IMR-90 (cell line): Measurements from ENCODE around the gene GRIN2A. TPM values are rescaled to one million over a fixed set of nuclear protein-coding genes. Genes with fewer than 3 reads are reported as not detected.

Source experiments
- ATAC-seq: fragments of 200-7000 bp; cut with Tn5 transposase; 2 replicates; pipeline ENCODE4 v1.9.1; 2020; ENCODE audit warnings: low read depth, mild to moderate bottlenecking, moderate library complexity
- BruUV-seq: library from RNA; stranded (reverse); fragments of 400-500 nt; replicated peaks from 2 replicates; lab custom pipeline; 2021; lab: Mats Ljungman, UMichigan
- CTCF ChIA-PET: fragments of 300-600 bp; formaldehyde crosslinking; extraction: SDS; loops from one replicate; lab custom pipeline; 2021; ENCODE audit warnings: antibody characterized with exemption; lab: Yijun Ruan, JAX
- POLR2A ChIA-PET: fragments of 300-600 bp; sonication (Branson Sonifier 250); formaldehyde crosslinking; loops from one replicate; lab custom pipeline; 2022; ENCODE audit warnings: antibody characterized with exemption; ENCODE audit not compliant: unreplicated experiment; lab: Charles Lee
- DNase-seq: peaks from one replicate; pipeline ENCODE4 v3.0.0; 2013
- H2AFZ ChIP-seq: replicated peaks from 2 replicates; pipeline ENCODE3; 2013; ENCODE audit warnings: low read length, mild to moderate bottlenecking; ENCODE audit not compliant: poor library complexity
- H2AK5ac ChIP-seq: 2 replicates; pipeline ENCODE4 v1.6.1; 2013; ENCODE audit warnings: low read depth, low read length, inconsistent platforms
- H2AK9ac ChIP-seq: replicated peaks from 2 replicates; pipeline ENCODE3; 2013; ENCODE audit warnings: mild to moderate bottlenecking, low read depth, low read length, moderate library complexity; ENCODE audit not compliant: poor library complexity
- H2BK120ac ChIP-seq: 2 replicates; pipeline ENCODE4 v1.6.1; 2013; ENCODE audit warnings: low read depth, low read length, inconsistent platforms
- H2BK15ac ChIP-seq: 3 replicates; pipeline ENCODE4 v1.6.1; 2013; ENCODE audit warnings: low read depth, low read length, inconsistent platforms
- H2BK20ac ChIP-seq: 2 replicates; pipeline ENCODE4 v1.6.1; 2013; ENCODE audit warnings: low read depth, mild to moderate bottlenecking, inconsistent platforms, low read length, moderate library complexity
- H2BK5ac ChIP-seq: 2 replicates; pipeline ENCODE4 v1.6.1; 2013; ENCODE audit warnings: mild to moderate bottlenecking, low read depth, low read length, inconsistent platforms; ENCODE audit not compliant: poor library complexity, severe bottlenecking
- H3K14ac ChIP-seq: replicated peaks from 2 replicates; pipeline ENCODE4 v1.6.1; 2013; ENCODE audit warnings: low read depth, low read length, inconsistent platforms
- H3K18ac ChIP-seq: 2 replicates; pipeline ENCODE4 v1.6.1; 2013; ENCODE audit warnings: low read depth, low read length, control low read depth
- H3K23ac ChIP-seq: 2 replicates; pipeline ENCODE4 v1.6.1; 2013; ENCODE audit warnings: low read depth, low read length, inconsistent platforms
- H3K27ac ChIP-seq: 2 replicates; pipeline ENCODE4 v1.5.1; 2013; ENCODE audit warnings: mild to moderate bottlenecking, control low read depth, low read length; ENCODE audit not compliant: insufficient read depth
- H3K27me3 ChIP-seq: 2 replicates; pipeline ENCODE4 v1.6.1; 2013; ENCODE audit warnings: low read length; ENCODE audit not compliant: control insufficient read depth, insufficient read depth
- H3K36me3 ChIP-seq: 2 replicates; pipeline ENCODE4 v1.6.1; 2013; ENCODE audit warnings: low read length, mixed read lengths; ENCODE audit not compliant: control insufficient read depth, insufficient read depth
- H3K4ac ChIP-seq: 2 replicates; pipeline ENCODE4 v1.6.1; 2013; ENCODE audit warnings: low read depth, low read length, inconsistent platforms
- H3K4me1 ChIP-seq: 2 replicates; pipeline ENCODE4 v1.6.1; 2013; ENCODE audit warnings: low read length, mixed read lengths; ENCODE audit not compliant: control insufficient read depth, insufficient read depth
- H3K4me2 ChIP-seq: 2 replicates; pipeline ENCODE4 v1.6.1; 2013; ENCODE audit warnings: low read depth, mild to moderate bottlenecking, control low read depth, low read length, moderate library complexity
- H3K4me3 ChIP-seq: 2 replicates; pipeline ENCODE4 v1.5.1; 2013; ENCODE audit warnings: low read depth, mild to moderate bottlenecking, control low read depth, low read length, moderate library complexity; ENCODE audit not compliant: insufficient read depth
- H3K56ac ChIP-seq: 2 replicates; pipeline ENCODE4 v1.6.1; 2013; ENCODE audit warnings: low read length, inconsistent platforms; ENCODE audit not compliant: insufficient read depth; ENCODE audit errors: extremely low read depth
- H3K79me1 ChIP-seq, 2 experiments: 2 replicates each; pipeline ENCODE4 v1.6.1; 2013; ENCODE audit warnings: low read length in 2 of 2, inconsistent platforms in 1 of 2, low read depth in 1 of 2
- H3K9ac ChIP-seq: 2 replicates; pipeline ENCODE4 v1.6.1; 2013; ENCODE audit warnings: low read depth, low read length, control low read depth
- H3K9me1 ChIP-seq: 2 replicates; pipeline ENCODE4 v1.6.1; 2013; ENCODE audit warnings: low read length, inconsistent platforms; ENCODE audit not compliant: insufficient read depth
- H3K9me3 ChIP-seq: 2 replicates; pipeline ENCODE4 v1.6.1; 2013; ENCODE audit warnings: low read length; ENCODE audit not compliant: control insufficient read depth, insufficient read depth
- H4K20me1 ChIP-seq: 2 replicates; pipeline ENCODE4 v1.6.1; 2013; ENCODE audit warnings: low read length, inconsistent platforms; ENCODE audit not compliant: insufficient read depth
- H4K5ac ChIP-seq: 2 replicates; pipeline ENCODE4 v1.6.1; 2013; ENCODE audit warnings: mild to moderate bottlenecking, low read depth, low read length, control low read depth
- H4K8ac ChIP-seq, 2 experiments: 2 replicates each; pipeline ENCODE4 v1.6.1; 2013; ENCODE audit warnings: low read depth in 2 of 2, low read length in 2 of 2, control low read depth in 1 of 2, inconsistent platforms in 1 of 2
- H4K91ac ChIP-seq: 2 replicates; pipeline ENCODE4 v1.6.1; 2013; ENCODE audit warnings: low read depth, low read length, inconsistent platforms; ENCODE audit not compliant: insufficient read depth
- CHD1 ChIP-seq: IDR thresholded peaks from 2 replicates; pipeline ENCODE4 v1.6.1; 2012; ENCODE audit warnings: low read depth, low read length, improper control_type of control experiment
- ELK1 ChIP-seq: fragments of 150-350 bp; IDR thresholded peaks from 2 replicates; pipeline ENCODE4 v1.6.1; 2016; ENCODE audit warnings: low read depth, mild to moderate bottlenecking, low read length, moderate library complexity, borderline replicate concordance
- MAFK ChIP-seq: IDR thresholded peaks from 2 replicates; pipeline ENCODE4 v1.6.1; 2012; ENCODE audit warnings: low read depth, low read length, improper control_type of control experiment
- RFX5 ChIP-seq: IDR thresholded peaks from 2 replicates; pipeline ENCODE4 v1.8.0; 2012; ENCODE audit warnings: low read depth, mild to moderate bottlenecking, low read length, moderate library complexity
- SMC3 ChIP-seq: fragments of 150-350 bp; IDR thresholded peaks from 2 replicates; pipeline ENCODE4 v1.6.1; 2016; ENCODE audit warnings: low read depth, mild to moderate bottlenecking, antibody characterized with exemption, low read length, moderate library complexity
- WGBS, 2 experiments: methylation state at CpG; one replicate each; pipeline versions ENCODE4 v1.1.5 to v1.1.7; 2013; ENCODE audit warnings: missing lambda C conversion rate in 2 of 2; ENCODE audit not compliant: insufficient read length in 1 of 2; ENCODE audit errors: extremely low coverage in 2 of 2; 5-methylcytosine and 5-hydroxymethylcytosine counted together
- dilution Hi-C: fragments of 300-500 bp; cut with HindIII; formaldehyde crosslinking; loops from one replicate; pipeline ENCODE4 v1.14.3; 2018; ENCODE audit warnings: low sequenced_read_pairs; ENCODE audit not compliant: unreplicated experiment
- in situ Hi-C: fragments of 300-500 bp; cut with MboI; formaldehyde crosslinking; loops from 3 replicates; pipeline ENCODE4 v1.14.3; 2019; ENCODE audit warnings: low sequenced_read_pairs, inconsistent platforms, mixed read lengths
- intact Hi-C: fragments of 100-400 bp; cut with micrococcal nuclease; formaldehyde crosslinking; loops from 2 replicates; pipeline ENCODE4 v1.10.0; 2022
- polyA plus RNA-seq, 3 experiments: library from polyadenylated mRNA; depleted of rRNA; stranded (reverse); fragments of >200 nt; gene quantifications; 2 replicates each; pipeline ENCODE4 v1.2.3, GENCODE V29; 2012; ENCODE audit warnings: low replicate concordance in 1 of 3
- total RNA-seq: library from RNA; depleted of rRNA; stranded (reverse); fragments of >200 nt; gene quantifications from 2 replicates; pipeline ENCODE4 v1.2.3, GENCODE V29; 2012

GRIN2A gene
- total and polyA plus RNA-seq, 2 of the 4 experiments (the other 2 are of a cell fraction), result under 0.01 TPM; not detected in 1

GRCh38 chr16:9868606-9869149 lies 313.6 kb downstream of the GRIN2A start:
- no peak overlapping the region for H2BK120ac ChIP-seq
- no peaks in the 10 kb centered on the region for H3K4me1 ChIP-seq
- no peak overlapping the region for H2BK5ac ChIP-seq
- H3K9ac ChIP-seq, result no peak overlapping the region
- intact Hi-C loops (no loop called here), in situ Hi-C loops (no loop called here), dilution Hi-C loops (no loop called here)
- no peak overlapping the region for H2AFZ ChIP-seq
- no peak overlapping the region for H4K8ac ChIP-seq
- H4K91ac ChIP-seq, result no peak overlapping the region
- H3K79me1 ChIP-seq, result no peaks in the 10 kb centered on the region
- no peak overlapping the region for H2BK20ac ChIP-seq
- CTCF ChIA-PET, result no interaction called here
- H3K14ac ChIP-seq, result no peak overlapping the region
- no peak overlapping the region for H3K18ac ChIP-seq
- no peaks in the 10 kb centered on the region for H3K36me3 ChIP-seq
- H3K23ac ChIP-seq, result no peak overlapping the region
- BruUV-seq, result no TSS peak
- no peak overlapping the region for H2BK15ac ChIP-seq
- no peak overlapping the region for H3K4ac ChIP-seq
- no peak overlapping the region for H3K4me3 ChIP-seq
- no peak for ATAC-seq
- no peak for TF ChIP-seq SMC3
- no peak for TF ChIP-seq RFX5
- TF ChIP-seq CHD1, result no peak
- no peak for TF ChIP-seq MAFK
- no peak for TF ChIP-seq ELK1
- no peak overlapping the region for H3K27ac ChIP-seq
- H4K20me1 ChIP-seq, result no peaks in the 10 kb centered on the region
- no peak overlapping the region for H4K5ac ChIP-seq
- WGBS, 2 experiments, result no CpG with 5 or more reads among the region's 2 CpGs
- no peaks in the 10 kb centered on the region for H3K9me1 ChIP-seq
- H3K4me2 ChIP-seq, result no peak overlapping the region
- DNase-seq, result no peak
- POLR2A ChIA-PET, result no interaction called here
- peaks cover 17% of the 10 kb centered on the region for H3K9me3 ChIP-seq
- H3K56ac ChIP-seq, result no peak overlapping the region
- no peaks in the 10 kb centered on the region for H3K27me3 ChIP-seq
- H2AK5ac ChIP-seq, result no peak overlapping the region
- H2AK9ac ChIP-seq, result no peak overlapping the region
